ENCODE measurements around the gene CCNF. TPM values are rescaled to one million over a fixed set of nuclear protein-coding genes. Genes with fewer than 3 reads are reported as not detected.

The CCNF gene
- polyA plus RNA-seq, 1 donor from 2014 or later, result 5.2 TPM

DNA sequence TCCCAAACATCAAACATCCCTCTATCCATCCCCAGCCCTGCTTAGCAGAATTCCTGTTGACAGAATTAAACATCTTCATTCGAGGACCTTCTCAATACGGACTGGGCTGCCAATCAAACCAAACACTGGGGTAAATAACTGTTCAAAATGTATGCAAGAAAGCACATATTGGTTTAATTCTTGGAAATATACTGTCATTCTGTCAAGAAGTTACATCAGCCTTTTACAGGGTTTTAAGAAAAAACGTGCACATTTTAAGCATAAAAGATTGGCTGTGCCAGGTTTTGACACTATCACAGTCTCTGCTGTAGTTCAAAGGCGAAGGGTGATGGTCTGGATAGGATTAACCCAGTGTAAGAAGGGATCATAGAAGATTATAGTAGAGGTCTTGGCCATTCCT is 25.1 kb upstream of the CCNF start:
- Histone ChIP-seq H3K9me3 (ENCODE audit: low read length) (no peaks in the 10 kb centered on the region), H3F3A (ENCODE audit: insufficient read depth, low read length, poor library complexity, severe bottlenecking) (no peaks in the 10 kb centered on the region), H3K9me2 (ENCODE audit: insufficient read depth, low read length) (no peaks in the 10 kb centered on the region), H4K20me1 (ENCODE audit: insufficient read depth) (no peaks in the 10 kb centered on the region), H3K4me3 (ENCODE audit: low read length) (no peak overlapping the region), H3K27ac (ENCODE audit: low read length) (no peak overlapping the region), H3K27me3 (ENCODE audit: insufficient read depth, low read depth, low read length) (no peaks in the 10 kb centered on the region), H2AFZ (ENCODE audit: low read depth, low read length) (no peak overlapping the region), H3K36me3 (ENCODE audit: insufficient read depth, low read length) (no peaks in the 10 kb centered on the region), H3K4me2 (ENCODE audit: low read length) (no peak overlapping the region), H3K9ac (ENCODE audit: low read length) (no peak overlapping the region), H3K79me2 (replicated peaks; ENCODE audit: insufficient read depth, low read length) (no peaks in the 10 kb centered on the region)
- TF ChIP-seq TAF1 (IDR thresholded peaks at IDR 0.05; ENCODE audit: low read depth) (no peak), RAD21 (conservative IDR thresholded peaks at IDR 0.05) (no peak), POLR2AphosphoS5 (IDR thresholded peaks at IDR 0.05) (no peak), EZH2 (IDR thresholded peaks at IDR 0.05; ENCODE audit: borderline replicate concordance, insufficient read depth, low read length, poor library complexity, severe bottlenecking) (no peak), MXI1 (conservative IDR thresholded peaks at IDR 0.05; ENCODE audit: poor library complexity, severe bottlenecking) (no peak), SMC3 (conservative IDR thresholded peaks at IDR 0.05; ENCODE audit: poor library complexity) (no peak), EP300 (conservative IDR thresholded peaks at IDR 0.05; ENCODE audit: poor library complexity, severe bottlenecking) (no peak)
- TF ChIP-seq, protein P1, sequence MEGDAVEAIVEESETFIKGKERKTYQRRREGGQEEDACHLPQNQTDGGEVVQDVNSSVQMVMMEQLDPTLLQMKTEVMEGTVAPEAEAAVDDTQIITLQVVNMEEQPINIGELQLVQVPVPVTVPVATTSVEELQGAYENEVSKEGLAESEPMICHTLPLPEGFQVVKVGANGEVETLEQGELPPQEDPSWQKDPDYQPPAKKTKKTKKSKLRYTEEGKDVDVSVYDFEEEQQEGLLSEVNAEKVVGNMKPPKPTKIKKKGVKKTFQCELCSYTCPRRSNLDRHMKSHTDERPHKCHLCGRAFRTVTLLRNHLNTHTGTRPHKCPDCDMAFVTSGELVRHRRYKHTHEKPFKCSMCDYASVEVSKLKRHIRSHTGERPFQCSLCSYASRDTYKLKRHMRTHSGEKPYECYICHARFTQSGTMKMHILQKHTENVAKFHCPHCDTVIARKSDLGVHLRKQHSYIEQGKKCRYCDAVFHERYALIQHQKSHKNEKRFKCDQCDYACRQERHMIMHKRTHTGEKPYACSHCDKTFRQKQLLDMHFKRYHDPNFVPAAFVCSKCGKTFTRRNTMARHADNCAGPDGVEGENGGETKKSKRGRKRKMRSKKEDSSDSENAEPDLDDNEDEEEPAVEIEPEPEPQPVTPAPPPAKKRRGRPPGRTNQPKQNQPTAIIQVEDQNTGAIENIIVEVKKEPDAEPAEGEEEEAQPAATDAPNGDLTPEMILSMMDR (IDR thresholded peaks at IDR 0.05; ENCODE audit: poor library complexity, severe bottlenecking), result no peak
- TF ChIP-seq, protein P2, sequence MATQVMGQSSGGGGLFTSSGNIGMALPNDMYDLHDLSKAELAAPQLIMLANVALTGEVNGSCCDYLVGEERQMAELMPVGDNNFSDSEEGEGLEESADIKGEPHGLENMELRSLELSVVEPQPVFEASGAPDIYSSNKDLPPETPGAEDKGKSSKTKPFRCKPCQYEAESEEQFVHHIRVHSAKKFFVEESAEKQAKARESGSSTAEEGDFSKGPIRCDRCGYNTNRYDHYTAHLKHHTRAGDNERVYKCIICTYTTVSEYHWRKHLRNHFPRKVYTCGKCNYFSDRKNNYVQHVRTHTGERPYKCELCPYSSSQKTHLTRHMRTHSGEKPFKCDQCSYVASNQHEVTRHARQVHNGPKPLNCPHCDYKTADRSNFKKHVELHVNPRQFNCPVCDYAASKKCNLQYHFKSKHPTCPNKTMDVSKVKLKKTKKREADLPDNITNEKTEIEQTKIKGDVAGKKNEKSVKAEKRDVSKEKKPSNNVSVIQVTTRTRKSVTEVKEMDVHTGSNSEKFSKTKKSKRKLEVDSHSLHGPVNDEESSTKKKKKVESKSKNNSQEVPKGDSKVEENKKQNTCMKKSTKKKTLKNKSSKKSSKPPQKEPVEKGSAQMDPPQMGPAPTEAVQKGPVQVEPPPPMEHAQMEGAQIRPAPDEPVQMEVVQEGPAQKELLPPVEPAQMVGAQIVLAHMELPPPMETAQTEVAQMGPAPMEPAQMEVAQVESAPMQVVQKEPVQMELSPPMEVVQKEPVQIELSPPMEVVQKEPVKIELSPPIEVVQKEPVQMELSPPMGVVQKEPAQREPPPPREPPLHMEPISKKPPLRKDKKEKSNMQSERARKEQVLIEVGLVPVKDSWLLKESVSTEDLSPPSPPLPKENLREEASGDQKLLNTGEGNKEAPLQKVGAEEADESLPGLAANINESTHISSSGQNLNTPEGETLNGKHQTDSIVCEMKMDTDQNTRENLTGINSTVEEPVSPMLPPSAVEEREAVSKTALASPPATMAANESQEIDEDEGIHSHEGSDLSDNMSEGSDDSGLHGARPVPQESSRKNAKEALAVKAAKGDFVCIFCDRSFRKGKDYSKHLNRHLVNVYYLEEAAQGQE (IDR thresholded peaks at IDR 0.05; ENCODE audit: borderline replicate concordance), result no peak

DNA sequence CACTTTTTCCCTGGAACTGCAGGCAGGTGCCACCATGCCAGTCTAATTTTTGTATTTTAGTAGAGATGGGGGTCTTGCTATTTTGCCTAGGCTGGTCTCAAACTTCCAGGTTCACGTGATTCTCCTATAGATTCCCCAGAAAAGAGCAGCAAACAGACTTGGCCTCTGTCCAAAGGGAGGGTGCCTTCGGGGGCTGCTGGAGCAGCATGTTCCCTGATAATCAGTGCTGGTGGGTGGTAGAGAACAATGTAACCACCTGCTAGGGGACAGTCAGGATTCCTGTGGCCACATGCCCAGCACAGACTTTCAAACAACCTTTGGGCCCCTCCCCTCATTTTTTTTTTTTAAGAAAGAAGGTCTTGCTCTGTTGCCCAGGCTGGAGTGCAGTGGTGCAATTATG is 14.2 kb upstream of the CCNF start:
- H3K9me2 ChIP-seq (ENCODE audit: insufficient read depth, low read length), result no peaks in the 10 kb centered on the region
- H3K27me3 ChIP-seq (ENCODE audit: insufficient read depth, low read depth, low read length), result no peaks in the 10 kb centered on the region
- H4K20me1 ChIP-seq (ENCODE audit: insufficient read depth), result no peaks in the 10 kb centered on the region
- no peak overlapping the region for H3K4me3 ChIP-seq (ENCODE audit: low read length)
- no peak overlapping the region for H2AFZ ChIP-seq (ENCODE audit: low read depth, low read length)
- H3K4me2 ChIP-seq (ENCODE audit: low read length), result no peak overlapping the region
- H3K27ac ChIP-seq (ENCODE audit: low read length), result no peak overlapping the region
- H3K9ac ChIP-seq (ENCODE audit: low read length), result no peak overlapping the region
- no peaks in the 10 kb centered on the region for H3F3A ChIP-seq (ENCODE audit: insufficient read depth, low read length, poor library complexity, severe bottlenecking)
- TF ChIP-seq POLR2AphosphoS5 (IDR thresholded peaks at IDR 0.05) (no peak), EZH2 (IDR thresholded peaks at IDR 0.05; ENCODE audit: borderline replicate concordance, insufficient read depth, low read length, poor library complexity, severe bottlenecking) (no peak), MXI1 (conservative IDR thresholded peaks at IDR 0.05; ENCODE audit: poor library complexity, severe bottlenecking) (no peak)
- TF ChIP-seq, protein P1 (IDR thresholded peaks at IDR 0.05; ENCODE audit: poor library complexity, severe bottlenecking), result no peak
- TF ChIP-seq, protein P2 (IDR thresholded peaks at IDR 0.05; ENCODE audit: borderline replicate concordance), result no peak
- H3K9me3 ChIP-seq (ENCODE audit: low read length), result no peaks in the 10 kb centered on the region
- no peaks in the 10 kb centered on the region for H3K36me3 ChIP-seq (ENCODE audit: insufficient read depth, low read length)
- no peaks in the 10 kb centered on the region for H3K79me2 ChIP-seq (replicated peaks; ENCODE audit: insufficient read depth, low read length)
